GM12878 (cell line): Measurements from ENCODE around the gene NQO1. TPM values are rescaled to one million over a fixed set of nuclear protein-coding genes. Genes with fewer than 3 reads are reported as not detected.

Experiments
- ATAC-seq: fragments of 200-7000 bp; cut with Tn5 transposase; 3 replicates; pipeline ENCODE4 v1.9.1; 2020; ENCODE audit warnings: mild to moderate bottlenecking, moderate library complexity
- BruUV-seq: library from RNA; stranded (reverse); fragments of 400-500 nt; replicated peaks from 2 replicates; lab custom pipeline; 2021; lab: Mats Ljungman, UMichigan
- CTCF ChIA-PET: fragments of 300-600 bp; sonication (Branson Sonifier 250); formaldehyde crosslinking; extraction: SDS; loops from one replicate; lab custom pipeline; 2021; ENCODE audit warnings: inconsistent platforms; lab: Yijun Ruan, JAX
- POLR2A ChIA-PET: fragments of 350-600 bp; formaldehyde crosslinking; extraction: SDS; loops from one replicate; lab custom pipeline; 2021; ENCODE audit warnings: inconsistent platforms; lab: Charles Lee
- RAD21 ChIA-PET: fragments of 300-600 bp; sonication (Branson Sonifier 250); formaldehyde crosslinking; loops from one replicate; lab custom pipeline; 2023; ENCODE audit warnings: antibody characterized with exemption; ENCODE audit not compliant: unreplicated experiment; lab: Charles Lee
- SMC1A ChIA-PET: fragments of 300-600 bp; sonication (Branson Sonifier 250); formaldehyde crosslinking; loops from one replicate; lab custom pipeline; 2023; ENCODE audit not compliant: unreplicated experiment, uncharacterized antibody; lab: Charles Lee
- DNase-seq: peaks from one replicate; pipeline ENCODE4 v3.0.0-alpha.2; 2011; ENCODE audit warnings: low read depth, low spot score
- FAIRE-seq: peaks from 3 replicates; lab custom pipeline; 2011; peaks lifted over from hg19 to GRCh38; lab: Jason Lieb, UNC
- H2AFZ ChIP-seq: 2 replicates; pipeline ENCODE4 v1.6.0; 2011; ENCODE audit warnings: low read depth, low read length, control low read depth; ENCODE audit not compliant: control insufficient read depth
- H3K27ac ChIP-seq: 2 replicates; pipeline ENCODE4 v1.5.1; 2011; ENCODE audit warnings: control low read depth; ENCODE audit not compliant: control insufficient read depth, insufficient read depth
- H3K27me3 ChIP-seq, 2 experiments: replicated peaks in 1 of 2; 2 replicates each; pipeline versions ENCODE4 v1.6.0 to v1.6.1; 2011; ENCODE audit warnings: low read length in 1 of 2; ENCODE audit not compliant: control insufficient read depth in 2 of 2, insufficient read depth in 2 of 2
- H3K36me3 ChIP-seq, 2 experiments: 2 replicates each; pipeline ENCODE4 v1.5.1; 2011; ENCODE audit warnings: low read length in 1 of 2; ENCODE audit not compliant: control insufficient read depth in 2 of 2, insufficient read depth in 2 of 2
- H3K4me1 ChIP-seq: 2 replicates; pipeline ENCODE4 v1.6.1; 2011; ENCODE audit warnings: mild to moderate bottlenecking, low read length, moderate library complexity, mixed read lengths; ENCODE audit not compliant: control insufficient read depth, insufficient read depth
- H3K4me2 ChIP-seq: 2 replicates; pipeline ENCODE4 v1.6.0; 2011; ENCODE audit warnings: control low read depth; ENCODE audit not compliant: control insufficient read depth, insufficient read depth
- H3K4me3 ChIP-seq: fragments of 200-600 bp; sonication (generic); 2 replicates; pipeline ENCODE4 v1.5.1; 2016
- H3K79me2 ChIP-seq: 2 replicates; pipeline ENCODE4 v1.6.0; 2011; ENCODE audit warnings: low read length; ENCODE audit not compliant: control insufficient read depth, insufficient read depth
- H3K9ac ChIP-seq: 2 replicates; pipeline ENCODE4 v1.8.0; 2011; ENCODE audit warnings: low read length, control low read depth, mixed read lengths; ENCODE audit not compliant: control insufficient read depth, insufficient read depth
- H3K9me3 ChIP-seq: replicated peaks from 3 replicates; pipeline ENCODE4 v1.5.1; 2011; ENCODE audit warnings: mild to moderate bottlenecking, low read length; ENCODE audit not compliant: control insufficient read depth, insufficient read depth
- H4K20me1 ChIP-seq: 2 replicates; pipeline ENCODE4 v1.6.0; 2011; ENCODE audit not compliant: control insufficient read depth, insufficient read depth
- DPF2 ChIP-seq: fragments of 450-650 bp; IDR thresholded peaks from 2 replicates; pipeline ENCODE4 v1.6.1; 2017; ENCODE audit warnings: mild to moderate bottlenecking
- ETV6 ChIP-seq, 2 experiments: fragments of 450-650 bp in 1 of 2; IDR thresholded peaks in 1 of 2; conservative IDR thresholded peaks in 1 of 2; 2 replicates each; pipeline ENCODE4 v1.6.1; 2014; ENCODE audit warnings: antibody characterized with exemption in 1 of 2, borderline replicate concordance in 1 of 2, low read depth in 1 of 2, mild to moderate bottlenecking in 1 of 2, moderate library complexity in 1 of 2
- FOS ChIP-seq: IDR thresholded peaks from 3 replicates; pipeline ENCODE4 v1.6.1; 2011; ENCODE audit warnings: borderline replicate concordance; ENCODE audit not compliant: insufficient read length; ENCODE audit errors: extremely low read depth
- HDAC2 ChIP-seq: fragments of 200-600 bp; sonication (generic); IDR thresholded peaks from 2 replicates; pipeline ENCODE4 v1.6.1; 2017
- LARP7 ChIP-seq: fragments of 450-650 bp; IDR thresholded peaks from 2 replicates; pipeline ENCODE4 v1.6.1; 2017; ENCODE audit warnings: mild to moderate bottlenecking
- MYB ChIP-seq: fragments of 150-350 bp; IDR thresholded peaks from 2 replicates; pipeline ENCODE4 v1.6.1; 2014; ENCODE audit warnings: mild to moderate bottlenecking, low read depth, low read length, borderline replicate concordance
- NBN ChIP-seq: fragments of 450-650 bp; IDR thresholded peaks from 2 replicates; pipeline ENCODE4 v1.6.1; 2016
- NR2C1 ChIP-seq: fragments of 450-650 bp; IDR thresholded peaks from 2 replicates; pipeline ENCODE4 v1.6.1; 2017; ENCODE audit warnings: antibody characterized with exemption, mild to moderate bottlenecking, moderate library complexity
- STAT1 ChIP-seq: fragments of 450-650 bp; conservative IDR thresholded peaks from 2 replicates; pipeline ENCODE4 v1.6.1; 2014; ENCODE audit warnings: antibody characterized with exemption, mild to moderate bottlenecking
- STAT3 ChIP-seq: IDR thresholded peaks from 2 replicates; pipeline ENCODE4 v1.6.1; 2011; ENCODE audit warnings: low read depth, low read length, improper control_type of control experiment
- TBL1XR1 ChIP-seq: IDR thresholded peaks from 2 replicates; pipeline ENCODE4 v1.6.1; 2012; ENCODE audit warnings: low read depth, low read length, improper control_type of control experiment
- WGBS: methylation state at CpG from one replicate; pipeline ENCODE4 v1.1.6; 2016; ENCODE audit warnings: low lambda C conversion rate; ENCODE audit not compliant: insufficient replicate concordance, insufficient coverage; ENCODE audit errors: missing lambda C conversion rate; 5-methylcytosine and 5-hydroxymethylcytosine counted together
- in situ Hi-C: fragments of 300-500 bp; cut with MboI; formaldehyde crosslinking; loops from 9 replicates; pipeline ENCODE4 v1.14.3; 2018; ENCODE audit warnings: mixed read lengths
- intact Hi-C: fragments of 100-400 bp; cut with micrococcal nuclease; formaldehyde crosslinking; loops from one replicate; pipeline ENCODE4 v1.14.2; 2022; ENCODE audit not compliant: unreplicated experiment
- polyA plus RNA-seq, 11 experiments: library from polyadenylated mRNA; depleted of rRNA in 4 of 11; unstranded in 6 of 11; stranded (reverse) in 5 of 11; fragments of >200 nt; fragmentation: Nextera tagmentation in 4 of 11; fragmentation: Illumina TruSeq in 1 of 11; extraction: Ambion mirVana in 4 of 11; extraction: Trizol in 1 of 11; gene quantifications; 1 replicate in 1 of 11; 2 replicates in 10 of 11; pipeline versions ENCODE4 v1.2.1 to v1.2.3, GENCODE V29; 2011 to 2016; ENCODE audit warnings: inconsistent platforms in 2 of 11, missing spikeins in 2 of 11, low read depth in 1 of 11
- total RNA-seq, 4 experiments: library from RNA; depleted of rRNA in 3 of 4; stranded (reverse); fragments of >200 nt in 3 of 4; fragmentation: Illumina TruSeq in 1 of 4; extraction: Trizol in 1 of 4; gene quantifications; 2 replicates each; pipeline versions ENCODE4 v1.2.1 to v1.2.3, GENCODE V29; 2013 to 2021
- TF ChIP-seq, protein P1 (sequence below): fragments of 450-650 bp; IDR thresholded peaks from 2 replicates; pipeline ENCODE4 v1.6.1; 2016; ENCODE audit warnings: mild to moderate bottlenecking
- TF ChIP-seq, protein P2 (sequence below): fragments of 450-650 bp; IDR thresholded peaks from 2 replicates; pipeline ENCODE4 v1.6.1; 2017; ENCODE audit warnings: antibody characterized with exemption, mild to moderate bottlenecking, moderate library complexity
- TF ChIP-seq, protein P3 (sequence below): fragments of 450-650 bp; IDR thresholded peaks from 2 replicates; pipeline ENCODE4 v1.6.1; 2014; ENCODE audit warnings: mild to moderate bottlenecking

Gene NQO1
- total and polyA plus RNA-seq, 10 of the 15 experiments (the other 5 are each of a cell fraction or from before 2014, with no cell fraction given): 24.6 to 84.9 (median 34.6) TPM

DNA sequence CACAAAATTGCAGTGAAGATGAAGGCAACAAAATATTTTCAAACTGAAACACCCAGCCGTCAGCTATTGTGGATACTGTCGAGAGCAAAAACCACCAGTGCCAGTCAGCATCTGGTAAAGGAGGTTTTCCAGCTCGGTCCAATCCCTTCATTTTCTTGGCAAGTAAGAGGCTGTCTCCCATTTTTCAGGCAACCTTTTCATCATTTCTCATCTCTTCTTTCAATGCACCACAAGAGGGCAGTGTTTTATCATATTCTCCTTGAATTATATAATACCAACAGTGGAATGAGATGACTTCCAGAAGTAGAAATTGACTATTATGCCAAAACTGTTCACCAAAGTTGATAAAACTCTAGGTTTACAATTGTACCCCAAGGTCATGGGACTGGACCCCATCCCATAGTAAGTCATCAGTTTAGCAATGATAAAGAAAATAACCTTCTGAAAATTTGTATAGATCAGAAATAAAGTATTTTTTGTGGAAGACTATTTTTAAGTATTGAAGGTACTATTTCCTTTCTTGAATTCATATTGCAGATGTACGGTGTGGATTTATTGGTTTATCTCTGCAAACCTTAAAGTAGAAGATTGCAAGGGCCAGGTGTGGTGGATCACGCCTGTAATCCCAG lies 16.8 kb downstream of the NQO1 start (continued):
- no peak for TF ChIP-seq ETV6 (conservative IDR thresholded peaks at IDR 0.05 in 1 of 2, IDR thresholded peaks at IDR 0.05 in 1 of 2; ENCODE audit: borderline replicate concordance in 1 of 2, low read depth in 1 of 2)

DNA sequence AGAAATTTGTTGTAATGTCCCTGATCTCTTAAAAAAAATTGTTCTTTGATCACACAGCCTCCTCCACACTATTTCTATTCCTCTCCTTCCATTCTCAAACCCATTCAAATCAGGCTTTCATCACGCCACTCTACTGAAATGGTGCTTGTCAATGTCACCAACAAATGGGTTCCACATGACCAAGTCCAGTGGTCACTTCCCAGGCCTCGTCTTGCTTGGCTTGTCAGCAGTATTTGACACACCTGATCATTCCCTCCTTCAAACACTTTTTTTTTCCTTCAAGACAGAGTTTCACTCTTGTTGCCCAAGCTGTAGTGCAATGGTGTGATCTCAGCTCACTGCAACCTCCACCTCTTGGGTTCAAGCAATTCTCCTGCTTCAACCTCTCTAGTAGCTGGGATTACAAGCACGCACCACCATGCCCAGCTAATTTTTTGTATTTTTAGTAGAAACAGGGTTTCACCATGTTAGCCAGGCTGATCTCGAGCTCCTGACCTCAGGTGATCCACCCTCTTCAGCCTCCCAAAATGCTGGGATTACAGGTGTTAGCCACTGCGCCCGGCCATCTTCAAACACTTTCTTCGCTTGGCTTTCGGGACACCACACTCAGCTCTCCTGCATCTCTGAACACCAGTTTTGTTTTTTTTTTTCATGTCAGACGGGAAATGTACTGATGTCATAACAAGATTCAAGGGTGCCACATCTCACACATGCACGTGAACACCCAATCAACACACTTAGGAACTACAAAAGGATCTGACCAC lies 18.3 kb downstream of the NQO1 start:
- ChIA-PET RAD21 (interaction anchor here (0.9 to 3.0 kb wide), 4 partner anchors 17 to 222 kb away, joined by 3 to 32 read pairs (median 4); partner anchors contain the start of gene NOB1), CTCF (interaction anchor here (0.6 to 7.6 kb wide), 15 partner anchors 8 to 418 kb away, joined by 3 to 95 read pairs (median 4); partner anchors contain the start of genes NOB1 and NQO1), POLR2A (interaction anchor here (0.6 to 0.7 kb wide), 3 partner anchors 21 to 320 kb away, joined by 3 to 4 read pairs (median 3); no protein-coding TSS in a partner anchor), SMC1A (interaction anchor here (0.8 to 4.0 kb wide), 5 partner anchors 17 to 312 kb away, joined by 3 to 34 read pairs (median 6); partner anchors contain the start of gene NOB1)
- in situ Hi-C loops: no loop called here
- H2AFZ ChIP-seq: no peak overlapping the region
- H3K79me2 ChIP-seq: no peaks in the 10 kb centered on the region
- DNase-seq (no peak), FAIRE-seq (no peak), ATAC-seq (no peak)
- H3K4me3 ChIP-seq: no peak overlapping the region
- TF ChIP-seq, protein P1, sequence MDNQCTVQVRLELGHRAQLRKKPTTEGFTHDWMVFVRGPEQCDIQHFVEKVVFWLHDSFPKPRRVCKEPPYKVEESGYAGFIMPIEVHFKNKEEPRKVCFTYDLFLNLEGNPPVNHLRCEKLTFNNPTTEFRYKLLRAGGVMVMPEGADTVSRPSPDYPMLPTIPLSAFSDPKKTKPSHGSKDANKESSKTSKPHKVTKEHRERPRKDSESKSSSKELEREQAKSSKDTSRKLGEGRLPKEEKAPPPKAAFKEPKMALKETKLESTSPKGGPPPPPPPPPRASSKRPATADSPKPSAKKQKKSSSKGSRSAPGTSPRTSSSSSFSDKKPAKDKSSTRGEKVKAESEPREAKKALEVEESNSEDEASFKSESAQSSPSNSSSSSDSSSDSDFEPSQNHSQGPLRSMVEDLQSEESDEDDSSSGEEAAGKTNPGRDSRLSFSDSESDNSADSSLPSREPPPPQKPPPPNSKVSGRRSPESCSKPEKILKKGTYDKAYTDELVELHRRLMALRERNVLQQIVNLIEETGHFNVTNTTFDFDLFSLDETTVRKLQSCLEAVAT: no peak
- TF ChIP-seq STAT3 (no peak), NBN (no peak), TBL1XR1 (no peak), STAT1 (no peak), DPF2 (no peak), FOS (no peak), MYB (no peak), HDAC2 (no peak), LARP7 (no peak), NR2C1 (no peak)
- TF ChIP-seq, protein P2, sequence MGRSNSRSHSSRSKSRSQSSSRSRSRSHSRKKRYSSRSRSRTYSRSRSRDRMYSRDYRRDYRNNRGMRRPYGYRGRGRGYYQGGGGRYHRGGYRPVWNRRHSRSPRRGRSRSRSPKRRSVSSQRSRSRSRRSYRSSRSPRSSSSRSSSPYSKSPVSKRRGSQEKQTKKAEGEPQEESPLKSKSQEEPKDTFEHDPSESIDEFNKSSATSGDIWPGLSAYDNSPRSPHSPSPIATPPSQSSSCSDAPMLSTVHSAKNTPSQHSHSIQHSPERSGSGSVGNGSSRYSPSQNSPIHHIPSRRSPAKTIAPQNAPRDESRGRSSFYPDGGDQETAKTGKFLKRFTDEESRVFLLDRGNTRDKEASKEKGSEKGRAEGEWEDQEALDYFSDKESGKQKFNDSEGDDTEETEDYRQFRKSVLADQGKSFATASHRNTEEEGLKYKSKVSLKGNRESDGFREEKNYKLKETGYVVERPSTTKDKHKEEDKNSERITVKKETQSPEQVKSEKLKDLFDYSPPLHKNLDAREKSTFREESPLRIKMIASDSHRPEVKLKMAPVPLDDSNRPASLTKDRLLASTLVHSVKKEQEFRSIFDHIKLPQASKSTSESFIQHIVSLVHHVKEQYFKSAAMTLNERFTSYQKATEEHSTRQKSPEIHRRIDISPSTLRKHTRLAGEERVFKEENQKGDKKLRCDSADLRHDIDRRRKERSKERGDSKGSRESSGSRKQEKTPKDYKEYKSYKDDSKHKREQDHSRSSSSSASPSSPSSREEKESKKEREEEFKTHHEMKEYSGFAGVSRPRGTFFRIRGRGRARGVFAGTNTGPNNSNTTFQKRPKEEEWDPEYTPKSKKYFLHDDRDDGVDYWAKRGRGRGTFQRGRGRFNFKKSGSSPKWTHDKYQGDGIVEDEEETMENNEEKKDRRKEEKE: no peak
- TF ChIP-seq, protein P3, sequence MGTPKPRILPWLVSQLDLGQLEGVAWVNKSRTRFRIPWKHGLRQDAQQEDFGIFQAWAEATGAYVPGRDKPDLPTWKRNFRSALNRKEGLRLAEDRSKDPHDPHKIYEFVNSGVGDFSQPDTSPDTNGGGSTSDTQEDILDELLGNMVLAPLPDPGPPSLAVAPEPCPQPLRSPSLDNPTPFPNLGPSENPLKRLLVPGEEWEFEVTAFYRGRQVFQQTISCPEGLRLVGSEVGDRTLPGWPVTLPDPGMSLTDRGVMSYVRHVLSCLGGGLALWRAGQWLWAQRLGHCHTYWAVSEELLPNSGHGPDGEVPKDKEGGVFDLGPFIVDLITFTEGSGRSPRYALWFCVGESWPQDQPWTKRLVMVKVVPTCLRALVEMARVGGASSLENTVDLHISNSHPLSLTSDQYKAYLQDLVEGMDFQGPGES: no peak
- no peak overlapping the region for H3K27ac ChIP-seq
- H3K9me3 ChIP-seq: no peaks in the 10 kb centered on the region
- H3K27me3 ChIP-seq: no peaks in the 10 kb centered on the region
- H3K36me3 ChIP-seq: peaks cover 0 to 5% of the 10 kb centered on the region in 2 experiments; a peak in 2 of 4 replicates
- no peaks in the 10 kb centered on the region for H3K4me1 ChIP-seq
- no peak overlapping the region for H3K4me2 ChIP-seq
- intact Hi-C loops: loop anchor here (5.0 kb wide), 1 partner anchor 224 kb away; no protein-coding TSS in a partner anchor
- H3K9ac ChIP-seq: no peak overlapping the region
- H4K20me1 ChIP-seq: no peaks in the 10 kb centered on the region
- WGBS: 67% methylated on average over 10 of the region's 10 CpGs
- BruUV-seq: no TSS peak
